ENCODE data around the gene KIF5A.

Gene KIF5A

GRCh38 chr12:57526477-57527126 is 23.2 kb upstream of the KIF5A start:
- no peak overlapping the region for H3K4me3 ChIP-seq (ENCODE audit: low read depth, low read length)
- no peak for TF ChIP-seq CTCF (IDR thresholded peaks at IDR 0.05; ENCODE audit: borderline replicate concordance, insufficient read depth, low read depth, low read length)

- no peak for TF ChIP-seq CTCF (IDR thresholded peaks at IDR 0.05; ENCODE audit: borderline replicate concordance, insufficient read depth, low read depth, low read length)
- no peak overlapping the region for H3K4me3 ChIP-seq (ENCODE audit: low read depth, low read length)
These were observed 22.7 kb upstream of the KIF5A start for GRCh38 chr12:57527184-57527583.

GRCh38 chr12:57528176-57528575 is 21.7 kb upstream of the KIF5A start:
- H3K4me3 ChIP-seq (ENCODE audit: low read depth, low read length), result no peak overlapping the region
- no peak for TF ChIP-seq CTCF (IDR thresholded peaks at IDR 0.05; ENCODE audit: borderline replicate concordance, insufficient read depth, low read depth, low read length)

- no peak for TF ChIP-seq CTCF (IDR thresholded peaks at IDR 0.05; ENCODE audit: borderline replicate concordance, insufficient read depth, low read depth, low read length)
- H3K4me3 ChIP-seq (ENCODE audit: low read depth, low read length), result no peak overlapping the region
These were observed 20.9 kb upstream of the KIF5A start for GRCh38 chr12:57528831-57529555.

- TF ChIP-seq CTCF (IDR thresholded peaks at IDR 0.05; ENCODE audit: borderline replicate concordance, insufficient read depth, low read depth, low read length), result no peak
These were observed 20.0 kb upstream of the KIF5A start for GRCh38 chr12:57529831-57530230.

GRCh38 chr12:57530396-57531142 is 19.3 kb upstream of the KIF5A start:
- no peak overlapping the region for H3K4me3 ChIP-seq (ENCODE audit: low read depth, low read length)
- TF ChIP-seq CTCF (IDR thresholded peaks at IDR 0.05; ENCODE audit: borderline replicate concordance, insufficient read depth, low read depth, low read length), result no peak

More at GRCh38 chr12:57529831-57530230, 20.0 kb upstream of the KIF5A start:
- H3K4me3 ChIP-seq (ENCODE audit: low read depth, low read length), result no peak overlapping the region
